HG03565 (cell line): ENCODE results near the gene RCC1.
A peak's percentile ranks its signal among the peaks of the same experiment; 100 is the strongest.
"Not testable (repeated sequence)": the region's sequence is repeated elsewhere in the genome, so short reads cannot be mapped to it uniquely, and the experiment has no call there.

Experiments
- ATAC-seq: cut with Tn5 transposase; IDR thresholded peaks from one replicate; pipeline ENCODE4 v1.9.1; 2021; ENCODE audit warnings: mild to moderate bottlenecking, moderate library complexity; ENCODE audit not compliant: unreplicated experiment

Gene RCC1

GRCh38 chr1:28510273-28510969 is 4.6 kb downstream of the RCC1 start:
- ATAC-seq: no peak

GRCh38 chr1:28510970-28511440 is 5.2 kb downstream of the RCC1 start:
- no peak for ATAC-seq

- no peak for ATAC-seq
Observed at GRCh38 chr1:28512058-28512611, 6.3 kb downstream of the RCC1 start.

GRCh38 chr1:28514445-28514933 is 8.6 kb downstream of the RCC1 start:
- not testable (repeated sequence) for ATAC-seq

GRCh38 chr1:28516518-28516956 is 10.7 kb downstream of the RCC1 start:
- no peak for ATAC-seq

- peak; percentile 4 for ATAC-seq
Observed at GRCh38 chr1:28517649-28517999, 11.8 kb downstream of the RCC1 start.

GRCh38 chr1:28518000-28518744 is 12.3 kb downstream of the RCC1 start:
- peak; percentile 71 for ATAC-seq

GRCh38 chr1:28518745-28519341 is 13.0 kb downstream of the RCC1 start:
- no peak for ATAC-seq

GRCh38 chr1:28519946-28520725 is 14.3 kb downstream of the RCC1 start:
- ATAC-seq: no peak

GRCh38 chr1:28520796-28521195 is 15.0 kb downstream of the RCC1 start:
- not testable (repeated sequence) for ATAC-seq

- ATAC-seq: no peak
Observed at GRCh38 chr1:28521502-28522164, 15.8 kb downstream of the RCC1 start.

GRCh38 chr1:28522537-28522936 is 16.7 kb downstream of the RCC1 start:
- ATAC-seq: not testable (repeated sequence)

- not testable (repeated sequence) for ATAC-seq
Observed at GRCh38 chr1:28525002-28525642, 19.3 kb downstream of the RCC1 start.

GRCh38 chr1:28526886-28527285 is 21.0 kb downstream of the RCC1 start:
- ATAC-seq: no peak

- no peak for ATAC-seq
Observed at GRCh38 chr1:28530456-28530855, 24.6 kb downstream of the RCC1 start.

- ATAC-seq: no peak
Observed at GRCh38 chr1:28534671-28535070, 28.8 kb downstream of the RCC1 start.

GRCh38 chr1:28535180-28535579 is 29.3 kb downstream of the RCC1 start:
- no peak for ATAC-seq

- no peak for ATAC-seq
Observed at GRCh38 chr1:28537457-28538199, 31.8 kb downstream of the RCC1 start.

- ATAC-seq: no peak
Observed at GRCh38 chr1:28538286-28538685, 32.4 kb downstream of the RCC1 start.
